Activated CD8-positive, alpha-beta memory T cell treated with anti-CD3 and anti-CD28 coated beads, Interleukin-2, amount 10 ng/mL, durations not matched to agents 7 days and 5 days (primary cell): ENCODE results near the gene GFOD1. TPM values are rescaled to one million over a fixed set of nuclear protein-coding genes. Genes with fewer than 3 reads are reported as not detected.

Experiments
- ATAC-seq: fragments of 150-1000 bp; cut with Tn5 transposase; one replicate; pipeline ENCODE4 v1.10.0; 2021; ENCODE audit warnings: moderate library complexity
- CTCF ChIA-PET: fragments of 350-600 bp; sonication (Branson Sonifier 250); formaldehyde crosslinking; loops from one replicate; lab custom pipeline; 2021; ENCODE audit warnings: antibody characterized with exemption; lab: Charles Lee
- DNase-seq: peaks from one replicate; pipeline ENCODE4 v3.0.0-alpha.2; 2020
- H3K27ac Mint-ChIP-seq: one replicate; pipeline ENCODE4 v1.8.0; 2021; ENCODE audit warnings: mild to moderate bottlenecking, mixed read lengths
- H3K27me3 Mint-ChIP-seq: one replicate; pipeline ENCODE4 v1.8.0; 2021; ENCODE audit warnings: mixed read lengths
- H3K36me3 Mint-ChIP-seq: one replicate; pipeline ENCODE4 v1.8.0; 2021; ENCODE audit warnings: mild to moderate bottlenecking, mixed read lengths
- H3K4me1 Mint-ChIP-seq: one replicate; pipeline ENCODE4 v1.8.0; 2021; ENCODE audit warnings: mixed read lengths
- H3K4me3 Mint-ChIP-seq: one replicate; pipeline ENCODE4 v1.8.0; 2021; ENCODE audit warnings: mild to moderate bottlenecking, moderate library complexity, mixed read lengths
- H3K9me3 Mint-ChIP-seq: one replicate; pipeline ENCODE4 v1.8.0; 2022; ENCODE audit warnings: low read depth, mixed read lengths
- total RNA-seq, 2 experiments: library from RNA; stranded (reverse); gene quantifications; one replicate each; pipeline ENCODE4 v1.2.3, GENCODE V29; 2021

GFOD1 gene
- total RNA-seq, 2 experiments from 2014 or later = 10.6 to 11.6 TPM

DNA sequence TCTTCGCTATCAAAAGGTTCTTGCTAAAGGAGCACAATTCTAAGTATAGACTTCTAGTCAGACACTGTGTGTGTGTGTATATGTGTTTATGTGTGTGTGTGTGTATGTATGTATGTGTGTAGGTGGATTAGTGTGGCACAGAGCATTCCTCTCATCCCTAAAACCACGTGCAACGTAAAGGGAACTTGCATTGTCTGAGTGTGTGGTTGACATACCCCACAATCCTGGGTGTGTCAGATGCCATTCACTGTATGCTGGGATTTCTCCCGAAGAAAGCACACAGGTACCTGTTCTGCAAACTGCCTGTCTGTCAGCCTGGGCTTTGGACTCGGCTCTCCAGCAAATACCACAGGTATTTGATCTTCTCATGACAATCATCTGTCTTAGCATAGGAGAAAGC lies 116.8 kb downstream of the GFOD1 start:
- Mint-ChIP-seq H3K9me3 (no peaks in the 10 kb centered on the region), H3K27me3 (peaks cover 3% of the 10 kb centered on the region), H3K4me1 (peaks cover 9% of the 10 kb centered on the region), H3K4me3 (no peak overlapping the region), H3K27ac (no peak overlapping the region), H3K36me3 (no peaks in the 10 kb centered on the region)
- no peak for DNase-seq
- ATAC-seq = no peak
- CTCF ChIA-PET = no interaction called here

DNA sequence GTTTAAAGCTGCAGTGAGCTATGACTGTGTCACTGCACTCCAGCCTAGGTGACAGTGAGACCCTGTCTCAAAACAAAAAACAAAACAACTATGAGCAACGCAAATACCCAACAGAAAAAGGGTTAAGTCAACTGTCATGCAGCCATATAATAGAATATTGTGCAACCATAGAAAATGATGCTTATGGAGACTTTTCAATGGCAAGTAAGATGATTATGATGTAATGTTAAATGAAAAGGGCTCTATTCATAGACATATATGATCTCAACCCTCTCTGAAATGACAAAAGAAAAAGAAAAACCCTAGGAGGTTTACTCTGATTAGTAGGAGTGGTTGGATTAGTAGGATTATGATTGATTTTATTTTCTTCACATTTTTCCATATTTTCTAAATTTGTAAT lies 117.8 kb downstream of the GFOD1 start:
- peaks cover 3% of the 10 kb centered on the region for H3K27me3 Mint-ChIP-seq
- H3K9me3 Mint-ChIP-seq = no peaks in the 10 kb centered on the region
- DNase-seq (no peak), ATAC-seq (no peak)
- H3K4me3 Mint-ChIP-seq = no peak overlapping the region
- peaks cover 3% of the 10 kb centered on the region for H3K4me1 Mint-ChIP-seq
- CTCF ChIA-PET = interaction anchor here (0.8 kb wide), 1 partner anchor 60 kb away, joined by 3 read pairs; no protein-coding TSS in a partner anchor
- H3K36me3 Mint-ChIP-seq = no peaks in the 10 kb centered on the region
- no peak overlapping the region for H3K27ac Mint-ChIP-seq

DNA sequence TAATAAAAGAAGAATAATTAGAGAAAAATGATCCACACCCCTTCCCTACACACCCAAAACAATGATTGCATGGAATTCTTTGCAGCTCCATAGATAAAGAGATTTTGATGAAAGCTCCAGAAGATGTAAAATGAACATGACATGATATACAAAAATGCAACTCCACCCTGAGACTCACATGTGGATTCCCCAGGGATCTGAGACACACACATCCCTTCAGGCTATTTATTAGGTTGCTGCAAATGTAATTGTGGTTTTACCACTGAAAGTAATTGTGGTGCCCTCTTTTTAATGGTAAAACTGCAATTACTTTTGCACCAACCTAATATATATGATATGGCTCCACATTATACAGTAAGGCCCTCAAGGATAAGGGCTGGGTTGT lies 118.7 kb downstream of the GFOD1 start:
- Mint-ChIP-seq H3K9me3 (no peaks in the 10 kb centered on the region), H3K4me3 (no peak overlapping the region), H3K36me3 (no peaks in the 10 kb centered on the region), H3K4me1 (peaks cover 3% of the 10 kb centered on the region), H3K27me3 (peaks cover 3% of the 10 kb centered on the region), H3K27ac (no peak overlapping the region)
- no peak for ATAC-seq
- CTCF ChIA-PET = no interaction called here
- no peak for DNase-seq

DNA sequence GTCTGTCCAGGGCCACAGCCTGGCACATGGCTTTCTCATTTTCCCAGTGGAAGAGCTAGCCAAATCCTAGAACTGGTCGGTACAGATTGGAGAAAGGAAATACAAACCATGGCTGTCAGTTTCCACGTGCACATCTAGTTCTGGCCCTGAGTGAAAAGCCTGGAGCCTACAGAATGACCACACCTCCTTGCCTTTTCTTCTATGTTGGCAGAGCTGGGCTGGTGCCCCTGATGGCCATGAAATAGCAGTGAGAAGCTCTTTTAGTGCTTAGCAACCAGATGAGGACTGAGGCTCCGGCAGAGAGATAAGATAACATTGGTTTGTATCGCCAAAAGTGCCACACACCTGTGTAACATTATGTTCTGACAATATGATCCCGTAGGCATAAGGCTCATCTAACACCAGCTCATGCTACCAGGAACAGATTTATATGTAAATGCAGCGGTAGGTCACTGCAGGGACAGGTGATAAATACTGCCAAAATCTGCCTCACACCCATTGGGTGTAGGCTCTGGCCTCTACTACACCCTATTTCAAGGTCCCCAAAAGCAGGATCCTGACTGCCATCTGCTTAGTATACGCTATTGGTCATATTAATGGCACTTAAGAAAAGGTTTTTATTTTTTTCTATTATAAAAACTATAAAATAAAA lies 119.2 kb downstream of the GFOD1 start:
- Mint-ChIP-seq H3K27ac (no peak overlapping the region), H3K4me1 (no peaks in the 10 kb centered on the region), H3K36me3 (no peaks in the 10 kb centered on the region), H3K4me3 (no peak overlapping the region), H3K27me3 (peaks cover 3% of the 10 kb centered on the region), H3K9me3 (no peaks in the 10 kb centered on the region)
- DNase-seq (no peak), ATAC-seq (no peak)
- CTCF ChIA-PET = no interaction called here

DNA sequence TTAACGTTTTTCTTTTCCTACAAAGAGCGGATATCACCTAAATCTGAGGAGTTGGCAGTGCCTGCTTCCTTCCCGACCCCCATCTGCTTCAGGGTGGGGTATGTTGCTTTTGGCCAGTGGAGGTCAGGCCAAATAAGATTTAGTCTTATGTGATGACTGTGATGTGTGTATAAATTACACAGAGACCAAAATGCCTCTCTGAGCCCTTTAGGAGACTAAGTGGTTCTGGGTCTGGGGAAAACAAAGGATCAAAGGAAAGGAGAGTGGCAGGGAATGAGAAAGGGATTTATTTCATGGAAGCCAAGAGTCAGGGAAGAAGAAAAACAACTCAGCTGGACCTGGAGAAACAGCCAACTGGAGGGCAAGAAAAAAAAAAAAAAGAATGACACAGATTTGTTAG lies 120.0 kb downstream of the GFOD1 start:
- peaks cover 3% of the 10 kb centered on the region for H3K27me3 Mint-ChIP-seq
- no peak for ATAC-seq
- no peaks in the 10 kb centered on the region for H3K4me1 Mint-ChIP-seq
- no peak overlapping the region for H3K27ac Mint-ChIP-seq
- H3K36me3 Mint-ChIP-seq = no peaks in the 10 kb centered on the region
- no peaks in the 10 kb centered on the region for H3K9me3 Mint-ChIP-seq
- no peak overlapping the region for H3K4me3 Mint-ChIP-seq
- CTCF ChIA-PET = no interaction called here
- DNase-seq = no peak

DNA sequence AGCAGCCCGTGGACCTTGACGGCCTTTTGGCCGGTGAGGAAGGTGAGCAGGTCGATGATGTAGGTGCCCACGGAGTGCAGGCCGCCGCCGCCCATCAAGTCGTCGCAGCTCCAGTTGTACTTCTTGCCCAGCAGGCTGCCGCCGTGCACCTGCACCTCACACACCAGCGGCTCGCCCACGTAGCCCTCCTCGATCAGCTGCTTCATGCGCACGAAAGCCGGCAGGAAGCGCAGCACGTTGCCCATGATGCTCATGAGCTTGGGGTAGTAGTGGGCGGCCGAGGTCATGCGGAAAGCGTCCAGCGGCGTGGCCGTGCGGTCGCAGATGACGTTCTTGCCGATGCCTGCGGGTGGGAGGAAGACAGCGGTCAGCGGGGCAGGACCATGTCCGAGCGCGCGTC lies 122.1 kb downstream of the GFOD1 start:
- no peaks in the 10 kb centered on the region for H3K9me3 Mint-ChIP-seq
- no peak overlapping the region for H3K4me3 Mint-ChIP-seq
- DNase-seq = no peak
- no peaks in the 10 kb centered on the region for H3K36me3 Mint-ChIP-seq
- no peak for ATAC-seq
- peaks cover 3% of the 10 kb centered on the region for H3K27me3 Mint-ChIP-seq
- CTCF ChIA-PET = interaction anchor here (1.2 kb wide), 1 partner anchor 8 kb away, joined by 3 read pairs; no protein-coding TSS in a partner anchor
- no peak overlapping the region for H3K27ac Mint-ChIP-seq
- H3K4me1 Mint-ChIP-seq = peaks cover 6% of the 10 kb centered on the region

DNA sequence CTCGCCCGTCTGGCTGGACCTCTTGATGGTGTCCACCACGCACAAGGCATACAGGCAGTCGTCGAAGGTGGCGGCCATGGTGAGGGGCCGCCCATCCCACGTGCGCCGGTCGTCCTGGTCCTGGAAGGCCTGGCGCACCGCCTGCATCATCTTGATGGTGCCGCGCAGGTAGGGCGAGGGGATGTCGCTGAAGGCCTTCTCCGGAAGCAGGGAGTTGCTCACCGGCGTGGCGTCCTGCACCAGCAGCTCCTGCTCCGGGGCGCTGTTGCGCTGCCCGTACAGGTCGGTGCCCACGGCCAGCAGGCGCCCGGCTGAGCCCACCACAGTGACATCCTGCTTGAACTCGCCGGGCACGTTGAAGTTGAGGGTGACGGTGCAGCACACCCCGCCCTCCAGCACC lies 122.6 kb downstream of the GFOD1 start:
- Mint-ChIP-seq H3K4me1 (peaks cover 6% of the 10 kb centered on the region), H3K36me3 (no peaks in the 10 kb centered on the region), H3K4me3 (no peak overlapping the region), H3K9me3 (no peaks in the 10 kb centered on the region), H3K27ac (no peak overlapping the region), H3K27me3 (peaks cover 3% of the 10 kb centered on the region)
- CTCF ChIA-PET = interaction anchor here (1.2 kb wide), 1 partner anchor 8 kb away, joined by 3 read pairs; no protein-coding TSS in a partner anchor
- ATAC-seq (no peak), DNase-seq (no peak)

DNA sequence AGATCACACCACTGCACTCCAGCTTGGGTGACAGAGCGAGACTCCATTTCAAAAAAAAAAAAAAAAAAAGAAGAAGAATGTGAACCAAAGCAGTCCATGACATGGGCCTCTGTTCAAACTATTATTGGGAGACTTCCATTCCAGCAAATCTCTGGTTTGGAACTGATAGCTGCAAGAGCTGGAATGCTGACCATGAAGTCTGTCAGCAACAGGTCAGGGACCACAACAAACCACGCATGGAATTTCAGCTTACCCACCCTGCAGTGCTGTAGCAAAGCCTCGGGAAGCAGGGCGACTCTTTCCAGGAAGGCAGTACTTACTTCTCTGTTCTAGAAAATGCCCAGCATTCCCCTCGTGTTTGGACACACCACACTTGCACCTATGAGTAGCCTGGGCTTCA lies 125.0 kb downstream of the GFOD1 start:
- H3K9me3 Mint-ChIP-seq = no peaks in the 10 kb centered on the region
- H3K4me1 Mint-ChIP-seq = peaks cover 10% of the 10 kb centered on the region
- H3K36me3 Mint-ChIP-seq = no peaks in the 10 kb centered on the region
- DNase-seq (no peak), ATAC-seq (no peak)
- peaks cover 2% of the 10 kb centered on the region for H3K27me3 Mint-ChIP-seq
- no peak overlapping the region for H3K27ac Mint-ChIP-seq
- H3K4me3 Mint-ChIP-seq = no peak overlapping the region
- CTCF ChIA-PET = no interaction called here

DNA sequence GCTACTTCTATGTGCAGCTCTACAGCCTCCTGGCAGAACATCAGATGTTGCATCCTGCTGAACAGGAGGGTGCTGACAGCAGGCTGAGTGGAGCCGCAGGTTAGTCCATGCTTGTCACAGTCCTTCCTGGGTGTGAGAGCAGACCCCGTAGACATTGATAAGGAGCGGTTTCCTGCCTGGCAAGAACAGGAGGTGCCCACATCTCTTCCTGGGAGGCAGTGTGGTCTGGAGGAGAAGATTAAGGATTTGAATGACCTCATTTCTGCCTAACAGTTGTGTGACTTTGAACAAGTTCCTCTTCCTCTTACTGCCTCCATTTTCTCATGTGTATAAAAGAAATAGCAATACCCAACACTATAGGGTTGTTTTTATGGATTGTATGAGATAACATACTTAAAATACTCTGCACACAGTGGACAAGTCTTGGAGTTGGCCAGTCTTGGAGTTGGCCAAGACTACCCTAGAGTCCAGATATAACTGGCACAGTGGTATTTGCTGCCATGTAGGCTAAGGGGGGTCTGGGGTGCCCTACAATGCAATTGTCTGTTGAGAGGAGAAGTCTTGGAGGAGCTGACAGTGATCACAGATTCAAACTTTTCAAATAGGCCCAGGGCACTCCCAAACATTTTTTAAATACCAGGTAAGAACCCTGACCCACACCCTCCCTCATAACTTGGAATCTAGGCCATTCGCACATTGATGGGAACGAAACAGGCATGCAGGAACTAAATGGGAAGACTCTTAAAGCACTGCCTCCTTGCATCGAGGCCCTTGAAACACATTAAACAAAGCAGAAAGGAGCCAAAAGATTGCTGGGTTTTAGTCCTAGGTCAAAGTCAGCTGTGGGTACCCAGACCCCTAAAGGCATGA lies 126.5 kb downstream of the GFOD1 start:
- H3K4me3 Mint-ChIP-seq = no peak overlapping the region
- CTCF ChIA-PET = interaction anchor here (1.0 kb wide), 1 partner anchor 19 kb away, joined by 3 read pairs; no protein-coding TSS in a partner anchor
- H3K27ac Mint-ChIP-seq = no peak overlapping the region
- H3K36me3 Mint-ChIP-seq = no peaks in the 10 kb centered on the region
- ATAC-seq = no peak
- H3K9me3 Mint-ChIP-seq = no peaks in the 10 kb centered on the region
- no peak for DNase-seq
- H3K4me1 Mint-ChIP-seq = peaks cover 25% of the 10 kb centered on the region
- H3K27me3 Mint-ChIP-seq = no peaks in the 10 kb centered on the region

DNA sequence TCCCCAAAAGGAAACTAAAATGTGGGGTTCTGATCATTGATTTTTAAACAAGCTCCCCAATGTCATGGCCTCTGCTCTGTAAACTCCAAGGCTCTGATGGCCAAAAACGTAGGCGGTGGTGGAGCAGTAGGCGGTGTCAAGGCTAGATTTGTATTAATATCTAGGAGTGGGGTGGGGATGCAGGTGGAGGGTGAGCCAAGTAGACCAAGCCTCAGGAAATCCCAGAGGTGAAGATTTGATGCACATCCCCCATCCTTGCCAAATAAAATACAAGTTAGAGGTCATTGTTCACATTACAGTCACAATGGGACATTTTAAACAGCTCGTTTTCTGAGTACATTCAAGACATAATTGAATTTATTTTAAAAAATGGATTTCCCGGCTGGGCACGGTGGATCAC lies 128.1 kb downstream of the GFOD1 start:
- Mint-ChIP-seq H3K36me3 (no peaks in the 10 kb centered on the region), H3K9me3 (no peaks in the 10 kb centered on the region), H3K27ac (no peak overlapping the region), H3K4me1 (peaks cover 42% of the 10 kb centered on the region), H3K4me3 (no peak overlapping the region), H3K27me3 (no peaks in the 10 kb centered on the region)
- CTCF ChIA-PET = interaction anchor here (0.8 to 0.9 kb wide), 2 partner anchors 12 to 214 kb away, joined by 3 read pairs; no protein-coding TSS in a partner anchor
- no peak for DNase-seq
- ATAC-seq = no peak

DNA sequence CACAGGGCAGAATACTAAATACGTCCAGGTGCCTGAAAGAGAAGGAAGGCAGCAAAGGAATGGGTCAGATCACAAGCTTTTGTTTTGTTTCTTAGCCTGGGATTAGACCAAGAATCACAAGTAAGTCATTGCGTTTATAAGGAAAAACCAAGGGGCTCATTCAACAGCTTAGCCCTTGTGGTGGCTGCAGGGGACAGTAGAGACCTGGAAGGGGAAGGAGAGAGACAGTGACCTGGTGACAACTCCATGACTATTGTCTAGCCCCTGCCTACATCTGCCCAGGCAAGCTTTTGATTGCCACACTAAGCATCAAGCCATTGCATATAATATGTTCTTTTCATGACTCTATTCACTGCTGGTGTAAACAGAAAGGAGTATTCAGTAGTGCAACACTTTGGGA lies 128.9 kb downstream of the GFOD1 start:
- Mint-ChIP-seq H3K27ac (no peak overlapping the region), H3K4me1 (peaks cover 49% of the 10 kb centered on the region), H3K9me3 (no peaks in the 10 kb centered on the region), H3K36me3 (no peaks in the 10 kb centered on the region), H3K4me3 (no peak overlapping the region), H3K27me3 (no peaks in the 10 kb centered on the region)
- ATAC-seq (no peak), DNase-seq (no peak)
- CTCF ChIA-PET = interaction anchor here (0.7 to 2.5 kb wide), 3 partner anchors 21 to 216 kb away, joined by 3 to 17 read pairs (median 4); partner anchors contain the start of gene SIRT5

DNA sequence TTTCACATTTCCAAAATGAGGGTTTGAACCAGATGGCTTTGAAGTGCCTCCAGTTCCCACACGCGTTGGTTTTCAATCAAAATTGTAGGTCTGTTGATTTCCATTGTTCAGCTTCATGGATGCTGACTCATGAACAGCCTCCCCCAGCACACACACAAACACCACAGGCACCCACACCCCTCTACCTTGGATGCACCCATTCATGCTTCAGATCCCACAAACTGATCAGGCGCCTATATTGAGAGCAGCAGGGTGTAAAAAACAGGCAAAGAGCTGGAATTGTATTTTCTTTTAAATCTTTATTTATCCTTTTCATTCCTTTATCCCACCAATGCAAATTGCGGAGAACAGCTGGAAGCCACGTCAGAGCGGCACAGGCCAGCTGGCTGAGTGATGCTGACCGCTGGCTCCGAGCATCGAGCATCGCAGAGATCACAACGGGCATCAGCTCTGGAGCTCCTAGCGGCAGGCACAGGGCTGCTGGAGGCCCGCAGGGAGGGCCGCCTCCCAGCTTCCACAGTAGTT lies 129.8 kb downstream of the GFOD1 start:
- Mint-ChIP-seq H3K9me3 (no peaks in the 10 kb centered on the region), H3K27ac (peak overlapping the region; percentile 96), H3K4me3 (no peak overlapping the region), H3K27me3 (no peaks in the 10 kb centered on the region), H3K4me1 (peaks cover 50% of the 10 kb centered on the region), H3K36me3 (no peaks in the 10 kb centered on the region)
- CTCF ChIA-PET = interaction anchor here (1.1 to 3.1 kb wide), 6 partner anchors 8 to 217 kb away, joined by 3 to 17 read pairs (median 6); partner anchors contain the start of genes SIRT5 and TBC1D7
- ATAC-seq = no peak
- no peak for DNase-seq

DNA sequence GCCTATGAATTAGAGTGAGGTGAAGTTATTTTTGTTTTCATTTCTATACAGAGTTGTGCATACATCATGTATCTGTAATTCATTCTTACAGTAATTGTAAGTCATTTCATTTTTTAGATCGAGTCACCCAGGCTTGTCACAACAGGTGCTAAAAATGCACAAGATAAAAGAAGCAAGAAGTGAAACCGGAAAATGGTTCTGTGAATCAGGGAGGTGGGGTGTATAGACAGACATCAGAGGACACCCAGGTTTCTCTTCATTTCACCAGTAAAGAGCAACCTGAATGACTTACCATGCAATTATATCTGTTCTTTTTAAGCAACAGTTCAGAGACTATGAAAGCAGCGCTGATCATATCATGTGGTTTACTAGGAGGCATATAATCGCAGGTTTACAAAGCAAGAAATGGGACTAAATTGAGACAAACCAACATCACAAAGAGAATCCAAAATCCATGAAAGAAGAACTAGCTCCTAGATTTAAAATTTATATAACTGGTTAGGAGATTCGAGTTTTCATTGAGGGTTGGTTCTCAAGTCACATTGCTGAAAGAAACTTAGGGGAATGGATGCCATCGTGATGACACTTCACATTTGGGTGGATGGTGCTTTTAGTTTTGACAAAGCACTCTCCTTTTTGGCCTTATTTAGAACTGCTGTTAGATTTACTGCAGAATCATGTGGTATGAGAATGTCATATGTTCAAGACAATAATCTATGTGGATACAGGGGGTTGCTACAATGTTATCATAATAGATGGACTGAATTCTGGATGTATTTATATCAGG lies 131.2 kb downstream of the GFOD1 start:
- no peaks in the 10 kb centered on the region for H3K27me3 Mint-ChIP-seq
- H3K27ac Mint-ChIP-seq = peak overlapping the region; percentile 96
- H3K9me3 Mint-ChIP-seq = no peaks in the 10 kb centered on the region
- peak overlapping the region; percentile 65 for H3K4me3 Mint-ChIP-seq
- H3K4me1 Mint-ChIP-seq = peaks cover 50% of the 10 kb centered on the region
- DNase-seq = peak; percentile 45
- peak; percentile 90 for ATAC-seq
- no peaks in the 10 kb centered on the region for H3K36me3 Mint-ChIP-seq
- CTCF ChIA-PET = interaction anchor here (1.0 to 3.1 kb wide), 9 partner anchors 9 to 219 kb away, joined by 3 to 17 read pairs (median 5); partner anchors contain the start of genes SIRT5 and TBC1D7
